Vagina (tissue), 2 donors: Measurements from ENCODE around the gene SLC5A1. TPM values are rescaled to one million over a fixed set of nuclear protein-coding genes. Genes with fewer than 3 reads are reported as not detected.

Source experiments
- DNase-seq, 2 donors: peaks; one replicate each; pipeline ENCODE4 v3.0.0-alpha.2; 2017; ENCODE audit errors: extremely low spot score in 2 of 2
- H3K27ac ChIP-seq: fragments of 200-600 bp; sonication (generic); one replicate; pipeline ENCODE4 v1.5.1; 2019
- H3K27me3 ChIP-seq: fragments of 200-600 bp; sonication (generic); one replicate; pipeline ENCODE4 v1.5.1; 2019
- H3K36me3 ChIP-seq, 2 donors: fragments of 200-600 bp; sonication (generic); one replicate each; pipeline ENCODE4 v1.5.1; 2017 to 2019
- H3K4me1 ChIP-seq: fragments of 200-600 bp; sonication (generic); one replicate; pipeline ENCODE4 v1.5.1; 2019
- H3K4me3 ChIP-seq, 2 donors: fragments of 200-600 bp; sonication (generic); 1 replicate in 1 of 2; 2 replicates in 1 of 2; pipeline ENCODE4 v1.5.1; 2016 to 2019
- H3K9me3 ChIP-seq: fragments of 200-600 bp; sonication (generic); one replicate; pipeline ENCODE4 v1.5.1; 2019
- POLR2A ChIP-seq, 2 donors: fragments of 450-650 bp; IDR thresholded peaks; one replicate each; pipeline ENCODE4 v1.6.1; 2017; ENCODE audit warnings: antibody characterized with exemption in 2 of 2, mild to moderate bottlenecking in 2 of 2, moderate library complexity in 2 of 2
- POLR2AphosphoS5 ChIP-seq, 2 donors: sonication (generic); formaldehyde crosslinking; IDR thresholded peaks; one replicate each; pipeline ENCODE4 v1.9.0; 2017; ENCODE audit warnings: antibody characterized with exemption in 2 of 2, mild to moderate bottlenecking in 2 of 2, low read depth in 1 of 2; ENCODE audit not compliant: insufficient read depth in 1 of 2
- intact Hi-C: fragments of 100-400 bp; cut with DNase I; formaldehyde crosslinking; loops from one replicate; pipeline ENCODE4 v1.15.1; 2023
- total RNA-seq: library from RNA; depleted of rRNA; stranded (reverse); fragments of >200 nt; gene quantifications from one replicate; pipeline ENCODE4 v1.2.3, GENCODE V29; 2016
- TF ChIP-seq, protein P1 (sequence below), 3 experiments: fragments of 450-650 bp in 2 of 3; fragments of 200-600 bp in 1 of 3; sonication (generic) in 1 of 3; IDR thresholded peaks; one replicate each; pipeline ENCODE4 v1.5.1; 2017 to 2019; ENCODE audit warnings: antibody characterized with exemption in 3 of 3, mild to moderate bottlenecking in 2 of 3, moderate library complexity in 2 of 3

The SLC5A1 gene
- total RNA-seq, 1 donor from 2014 or later, result 5.6 TPM

DNA sequence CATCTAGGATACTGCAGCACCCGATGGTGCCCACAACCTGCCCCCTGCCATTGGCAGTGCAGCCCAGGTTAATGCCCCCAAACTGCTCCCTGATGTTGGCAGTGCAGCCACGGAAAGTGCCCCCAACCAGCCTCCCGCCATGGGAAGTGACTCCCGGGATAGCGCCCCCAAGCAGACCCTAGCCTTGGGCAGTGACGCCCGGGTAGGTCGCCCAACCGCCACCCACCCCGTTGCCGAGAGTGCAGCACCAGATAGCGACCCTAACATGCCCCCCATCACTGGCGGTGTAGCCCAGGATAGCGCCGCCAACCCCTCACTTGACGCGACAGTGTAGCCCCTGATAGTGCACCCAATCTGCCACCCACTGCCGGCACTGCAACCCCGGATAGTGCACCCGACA, 77.5 kb downstream of the SLC5A1 start:
- intact Hi-C loops, result no loop called here
- Histone ChIP-seq H3K4me1 (no peaks in the 10 kb centered on the region), H3K27me3 (no peaks in the 10 kb centered on the region), H3K36me3 (no peaks in the 10 kb centered on the region), H3K27ac (no peak overlapping the region), H3K9me3 (no peaks in the 10 kb centered on the region), H3K4me3 (no peak overlapping the region)
- no peak for DNase-seq
- TF ChIP-seq POLR2A (IDR thresholded peaks at IDR 0.05) (no peak), POLR2AphosphoS5 (IDR thresholded peaks at IDR 0.05; ENCODE audit: insufficient read depth in 1 of 2, low read depth in 1 of 2) (no peak)
- TF ChIP-seq, protein P1, sequence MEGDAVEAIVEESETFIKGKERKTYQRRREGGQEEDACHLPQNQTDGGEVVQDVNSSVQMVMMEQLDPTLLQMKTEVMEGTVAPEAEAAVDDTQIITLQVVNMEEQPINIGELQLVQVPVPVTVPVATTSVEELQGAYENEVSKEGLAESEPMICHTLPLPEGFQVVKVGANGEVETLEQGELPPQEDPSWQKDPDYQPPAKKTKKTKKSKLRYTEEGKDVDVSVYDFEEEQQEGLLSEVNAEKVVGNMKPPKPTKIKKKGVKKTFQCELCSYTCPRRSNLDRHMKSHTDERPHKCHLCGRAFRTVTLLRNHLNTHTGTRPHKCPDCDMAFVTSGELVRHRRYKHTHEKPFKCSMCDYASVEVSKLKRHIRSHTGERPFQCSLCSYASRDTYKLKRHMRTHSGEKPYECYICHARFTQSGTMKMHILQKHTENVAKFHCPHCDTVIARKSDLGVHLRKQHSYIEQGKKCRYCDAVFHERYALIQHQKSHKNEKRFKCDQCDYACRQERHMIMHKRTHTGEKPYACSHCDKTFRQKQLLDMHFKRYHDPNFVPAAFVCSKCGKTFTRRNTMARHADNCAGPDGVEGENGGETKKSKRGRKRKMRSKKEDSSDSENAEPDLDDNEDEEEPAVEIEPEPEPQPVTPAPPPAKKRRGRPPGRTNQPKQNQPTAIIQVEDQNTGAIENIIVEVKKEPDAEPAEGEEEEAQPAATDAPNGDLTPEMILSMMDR (IDR thresholded peaks at IDR 0.05), result no peak

DNA sequence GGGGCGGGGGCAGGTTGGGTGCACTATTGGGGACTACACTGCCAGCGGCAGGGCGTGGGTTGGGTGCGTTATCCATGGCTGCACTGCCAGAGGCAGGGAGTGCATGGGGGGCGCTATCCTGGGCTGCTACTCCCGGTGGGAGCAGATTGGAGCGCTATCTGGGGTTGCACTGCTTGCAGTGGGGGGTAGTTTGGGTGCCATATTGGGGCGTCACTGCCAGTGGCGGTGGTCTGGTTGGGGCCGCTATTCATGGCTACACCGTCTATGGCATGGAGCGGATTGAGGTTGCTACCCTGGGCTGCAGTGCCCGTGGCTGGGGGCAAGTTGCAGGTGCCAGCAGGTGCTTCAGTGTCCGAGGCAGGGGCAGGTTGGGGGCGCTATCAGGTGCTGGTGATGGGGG, 79.8 kb downstream of the SLC5A1 start:
- Histone ChIP-seq H3K4me3 (no peak overlapping the region), H3K36me3 (no peaks in the 10 kb centered on the region), H3K4me1 (no peaks in the 10 kb centered on the region), H3K27ac (no peak overlapping the region), H3K27me3 (no peaks in the 10 kb centered on the region), H3K9me3 (no peaks in the 10 kb centered on the region)
- TF ChIP-seq POLR2AphosphoS5 (IDR thresholded peaks at IDR 0.05; ENCODE audit: insufficient read depth in 1 of 2, low read depth in 1 of 2), result no peak
- no peak for TF ChIP-seq POLR2A (IDR thresholded peaks at IDR 0.05)
- TF ChIP-seq, protein P1 (IDR thresholded peaks at IDR 0.05), result no peak
- intact Hi-C loops, result no loop called here
- DNase-seq, result no peak

- Histone ChIP-seq H3K4me1 (no peaks in the 10 kb centered on the region), H3K27ac (no peak overlapping the region), H3K36me3 (no peaks in the 10 kb centered on the region), H3K4me3 (no peak overlapping the region), H3K9me3 (no peaks in the 10 kb centered on the region), H3K27me3 (no peaks in the 10 kb centered on the region)
- DNase-seq, result no peak
- TF ChIP-seq POLR2A (IDR thresholded peaks at IDR 0.05) (no peak), POLR2AphosphoS5 (IDR thresholded peaks at IDR 0.05; ENCODE audit: insufficient read depth in 1 of 2, low read depth in 1 of 2) (no peak)
- TF ChIP-seq, protein P1 (IDR thresholded peaks at IDR 0.05), result no peak
- intact Hi-C loops, result no loop called here
Measured at GRCh38 chr22:32123657-32124056, 80.6 kb downstream of the SLC5A1 start.

DNA sequence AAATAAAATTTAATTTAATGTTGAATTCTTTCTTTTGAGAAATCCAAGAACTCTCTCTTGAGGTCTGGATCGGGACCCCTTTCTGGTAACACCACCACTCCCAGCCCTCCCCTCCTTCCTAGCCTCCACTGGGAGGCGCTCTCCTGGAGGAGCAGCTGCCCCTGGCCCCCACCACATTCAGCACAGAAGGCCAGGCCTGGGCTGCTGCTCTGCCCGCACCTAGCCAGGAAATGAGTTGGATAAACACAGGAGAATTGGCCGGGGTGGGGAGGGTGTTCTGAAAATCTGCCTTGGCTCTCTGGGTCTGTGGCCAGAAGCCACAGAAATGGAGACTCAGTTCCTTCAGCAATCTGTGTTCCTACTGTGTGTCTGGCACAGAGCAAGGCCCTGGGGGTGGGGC, 84.8 kb downstream of the SLC5A1 start:
- Histone ChIP-seq H3K4me1 (no peaks in the 10 kb centered on the region), H3K9me3 (no peaks in the 10 kb centered on the region), H3K36me3 (no peaks in the 10 kb centered on the region), H3K27me3 (no peaks in the 10 kb centered on the region), H3K4me3 (no peak overlapping the region), H3K27ac (no peak overlapping the region)
- TF ChIP-seq, protein P1 (IDR thresholded peaks at IDR 0.05), result no peak
- TF ChIP-seq POLR2A (IDR thresholded peaks at IDR 0.05), result no peak
- TF ChIP-seq POLR2AphosphoS5 (IDR thresholded peaks at IDR 0.05; ENCODE audit: insufficient read depth in 1 of 2, low read depth in 1 of 2), result no peak
- intact Hi-C loops, result no loop called here
- no peak for DNase-seq

GRCh38 chr22:32130464-32130863, 87.4 kb downstream of the SLC5A1 start:
- Histone ChIP-seq H3K4me3 (no peak overlapping the region), H3K4me1 (no peaks in the 10 kb centered on the region), H3K27me3 (no peaks in the 10 kb centered on the region), H3K27ac (no peak overlapping the region), H3K36me3 (no peaks in the 10 kb centered on the region), H3K9me3 (no peaks in the 10 kb centered on the region)
- intact Hi-C loops, result no loop called here
- TF ChIP-seq, protein P1 (IDR thresholded peaks at IDR 0.05), result no peak
- TF ChIP-seq POLR2AphosphoS5 (IDR thresholded peaks at IDR 0.05; ENCODE audit: insufficient read depth in 1 of 2, low read depth in 1 of 2) (no peak), POLR2A (IDR thresholded peaks at IDR 0.05) (no peak)
- DNase-seq, result peak in 1 of 2 donors; percentile 52
